Measurements from ENCODE around the gene MESD.

MESD gene

DNA sequence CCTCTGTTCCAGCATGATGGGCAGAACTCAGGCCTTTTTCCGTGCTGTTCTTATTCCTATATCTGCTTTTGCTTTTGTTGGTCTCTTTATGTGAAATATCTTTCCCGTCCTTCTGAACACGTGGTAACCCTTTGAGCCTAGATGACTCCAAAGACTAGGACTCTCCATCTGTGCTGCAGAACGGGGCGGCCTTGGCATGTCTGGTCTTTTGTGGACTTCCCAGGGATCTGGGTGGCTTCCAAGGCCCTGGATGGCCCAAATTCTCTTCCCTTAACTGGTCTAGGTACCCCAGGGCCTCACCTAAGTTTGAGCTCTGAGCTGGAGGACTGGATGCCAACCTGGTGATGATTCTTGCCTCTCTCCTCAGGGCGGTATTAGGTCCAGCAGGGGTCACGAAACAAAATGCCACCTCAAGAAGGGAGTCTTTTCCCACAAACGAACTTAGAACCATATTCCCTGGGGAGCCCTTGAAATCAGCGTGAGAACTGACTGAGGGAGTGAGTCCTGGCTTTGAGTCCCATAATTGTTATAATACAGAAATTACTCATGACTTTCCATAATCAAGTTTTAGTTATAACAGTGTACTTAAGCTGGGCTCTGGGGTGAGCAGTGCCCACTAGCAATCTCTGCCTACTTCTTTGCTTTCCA, 25.0 kb upstream of the MESD start:
- DNase-seq (ENCODE audit: low read depth) = no peak
- H3K4me3 ChIP-seq (ENCODE audit: low read depth, low read length) = no peak overlapping the region
- TF ChIP-seq, protein P1, sequence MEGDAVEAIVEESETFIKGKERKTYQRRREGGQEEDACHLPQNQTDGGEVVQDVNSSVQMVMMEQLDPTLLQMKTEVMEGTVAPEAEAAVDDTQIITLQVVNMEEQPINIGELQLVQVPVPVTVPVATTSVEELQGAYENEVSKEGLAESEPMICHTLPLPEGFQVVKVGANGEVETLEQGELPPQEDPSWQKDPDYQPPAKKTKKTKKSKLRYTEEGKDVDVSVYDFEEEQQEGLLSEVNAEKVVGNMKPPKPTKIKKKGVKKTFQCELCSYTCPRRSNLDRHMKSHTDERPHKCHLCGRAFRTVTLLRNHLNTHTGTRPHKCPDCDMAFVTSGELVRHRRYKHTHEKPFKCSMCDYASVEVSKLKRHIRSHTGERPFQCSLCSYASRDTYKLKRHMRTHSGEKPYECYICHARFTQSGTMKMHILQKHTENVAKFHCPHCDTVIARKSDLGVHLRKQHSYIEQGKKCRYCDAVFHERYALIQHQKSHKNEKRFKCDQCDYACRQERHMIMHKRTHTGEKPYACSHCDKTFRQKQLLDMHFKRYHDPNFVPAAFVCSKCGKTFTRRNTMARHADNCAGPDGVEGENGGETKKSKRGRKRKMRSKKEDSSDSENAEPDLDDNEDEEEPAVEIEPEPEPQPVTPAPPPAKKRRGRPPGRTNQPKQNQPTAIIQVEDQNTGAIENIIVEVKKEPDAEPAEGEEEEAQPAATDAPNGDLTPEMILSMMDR (IDR thresholded peaks at IDR 0.05; ENCODE audit: control insufficient read depth, extremely low read depth, insufficient read depth) = no peak

DNA sequence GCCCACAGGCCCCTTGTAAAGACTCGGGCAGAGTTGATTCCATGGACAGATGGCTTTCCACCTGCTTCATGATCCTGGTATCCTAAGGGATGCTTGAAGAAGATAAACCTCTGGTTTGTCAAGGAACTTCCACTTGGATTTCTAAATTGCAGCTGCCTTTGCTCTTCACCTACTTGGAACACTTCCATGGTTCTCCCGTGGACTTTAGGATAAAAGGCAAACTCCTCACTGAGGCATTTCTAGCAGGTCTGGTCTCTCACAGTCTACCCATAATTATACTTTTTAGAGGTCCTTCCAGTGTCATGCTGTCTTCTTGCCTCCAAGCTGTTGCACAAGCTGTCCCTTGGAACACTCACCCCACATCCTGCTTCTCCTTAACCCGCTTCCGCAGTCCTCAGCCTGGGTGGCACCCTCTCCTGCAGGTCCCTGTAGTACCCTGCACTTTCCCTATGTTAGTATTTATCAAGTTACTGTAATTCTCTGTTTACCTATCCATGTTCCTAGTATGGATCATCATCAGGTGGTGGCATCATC, 23.8 kb upstream of the MESD start:
- H3K4me3 ChIP-seq (ENCODE audit: low read depth, low read length) = no peak overlapping the region
- TF ChIP-seq, protein P1 (IDR thresholded peaks at IDR 0.05; ENCODE audit: control insufficient read depth, extremely low read depth, insufficient read depth) = no peak

DNA sequence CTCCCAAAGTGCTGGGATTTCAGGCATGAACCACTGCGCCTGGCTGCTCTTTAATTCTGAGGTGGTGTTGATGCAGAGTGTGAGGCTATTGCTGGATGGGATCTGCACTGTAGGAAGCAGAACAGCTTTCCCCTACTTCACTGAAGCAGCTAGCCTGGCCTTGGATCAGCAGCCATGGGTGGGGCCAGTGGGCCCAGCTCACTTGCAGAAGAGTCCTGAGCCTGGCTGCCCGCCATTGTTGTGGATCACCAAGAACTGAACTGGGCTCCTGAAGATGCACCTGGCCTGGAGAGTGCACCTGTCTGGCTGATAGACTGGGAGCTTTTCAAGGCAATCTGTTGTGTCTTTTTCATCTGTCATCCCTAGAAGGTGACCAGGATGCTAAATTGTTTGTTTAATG, 23.0 kb upstream of the MESD start:
- no peak overlapping the region for H3K4me3 ChIP-seq (ENCODE audit: low read depth, low read length)
- TF ChIP-seq, protein P1 (IDR thresholded peaks at IDR 0.05; ENCODE audit: control insufficient read depth, extremely low read depth, insufficient read depth) = no peak
- no peak for DNase-seq (ENCODE audit: low read depth)

More for the DNA sequence above, 23.8 kb upstream of the MESD start:
- DNase-seq (ENCODE audit: low read depth) = no peak

DNA sequence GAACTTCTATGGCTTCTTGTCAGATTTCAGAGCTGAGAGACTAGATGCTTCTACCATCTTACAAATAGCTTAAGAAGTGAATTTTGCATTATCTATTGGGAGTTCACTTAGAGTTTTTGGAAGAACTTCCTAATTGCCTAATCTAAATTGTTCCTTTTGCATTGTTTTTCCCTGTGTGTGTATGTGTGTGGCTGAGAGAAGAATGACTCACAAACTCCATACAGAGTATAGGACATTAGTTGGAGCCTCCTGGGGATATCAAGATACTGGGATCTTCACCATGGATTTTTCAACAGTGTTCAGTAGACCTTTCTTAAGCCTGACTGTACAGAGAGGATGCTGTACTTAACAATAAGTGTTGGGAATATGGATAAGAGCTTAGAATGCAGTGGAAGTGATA, 22.0 kb upstream of the MESD start:
- TF ChIP-seq, protein P1 (IDR thresholded peaks at IDR 0.05; ENCODE audit: control insufficient read depth, extremely low read depth, insufficient read depth) = no peak
- no peak for DNase-seq (ENCODE audit: low read depth)

DNA sequence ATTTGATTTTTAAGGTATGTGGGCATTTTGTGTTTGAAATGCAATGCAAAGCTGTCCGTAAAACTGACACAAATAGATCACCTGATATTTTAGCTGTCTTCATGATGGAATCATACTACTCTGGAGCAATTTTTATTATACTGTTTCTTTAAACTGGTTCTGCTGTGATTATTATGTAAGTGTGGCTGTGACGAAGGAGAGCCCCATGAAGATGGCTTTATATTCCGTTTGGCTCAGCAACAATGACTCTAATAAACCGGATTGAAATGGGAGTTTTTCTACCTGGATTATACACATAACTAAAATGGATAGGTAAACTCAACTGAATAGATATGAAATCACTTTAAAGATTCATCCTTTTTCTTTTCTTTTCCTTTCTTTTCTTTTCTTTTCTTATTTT, 20.5 kb upstream of the MESD start:
- H3K4me3 ChIP-seq (ENCODE audit: low read depth, low read length) = no peak overlapping the region
- TF ChIP-seq, protein P1 (IDR thresholded peaks at IDR 0.05; ENCODE audit: control insufficient read depth, extremely low read depth, insufficient read depth) = no peak

More for the DNA sequence above, 22.0 kb upstream of the MESD start:
- H3K4me3 ChIP-seq (ENCODE audit: low read depth, low read length) = no peak overlapping the region

DNA sequence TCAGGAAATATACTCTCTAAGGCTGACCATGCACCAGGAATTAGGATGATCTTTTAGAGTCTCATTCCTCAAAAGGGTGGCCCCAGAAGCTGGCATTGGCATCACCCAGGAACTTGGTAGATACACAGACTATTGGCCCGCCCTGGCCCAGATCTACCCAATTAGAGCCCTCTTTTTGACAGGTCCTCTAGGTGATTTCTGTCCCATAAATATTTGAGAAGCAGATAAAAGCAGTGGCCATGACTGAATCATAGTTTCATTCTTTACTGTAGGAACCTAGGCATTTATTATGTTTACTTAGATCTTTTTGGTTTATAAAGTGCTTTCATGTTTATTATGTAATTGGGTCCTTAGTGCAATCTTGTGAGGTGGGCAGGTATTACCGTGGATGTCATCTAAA, 18.7 kb upstream of the MESD start:
- no peak overlapping the region for H3K4me3 ChIP-seq (ENCODE audit: low read depth, low read length)
- no peak for DNase-seq (ENCODE audit: low read depth)

More for the DNA sequence above, 20.5 kb upstream of the MESD start:
- DNase-seq (ENCODE audit: low read depth) = no peak

More for the DNA sequence above, 18.7 kb upstream of the MESD start:
- TF ChIP-seq, protein P1 (IDR thresholded peaks at IDR 0.05; ENCODE audit: control insufficient read depth, extremely low read depth, insufficient read depth) = no peak
